HG03342 (cell line): ENCODE data around the gene CCL4.
"Not testable (repeated sequence)": the region's sequence is repeated elsewhere in the genome, so short reads cannot be mapped to it uniquely, and the experiment has no call there.

ENCODE experiments used
- ATAC-seq: cut with Tn5 transposase; IDR thresholded peaks from one replicate; pipeline ENCODE4 v1.9.1; 2021; ENCODE audit warnings: mild to moderate bottlenecking, moderate library complexity; ENCODE audit not compliant: unreplicated experiment

CCL4 gene

GRCh38 chr17:36087897-36088572 lies 15.6 kb upstream of the CCL4 start:
- ATAC-seq: not testable (repeated sequence)

DNA sequence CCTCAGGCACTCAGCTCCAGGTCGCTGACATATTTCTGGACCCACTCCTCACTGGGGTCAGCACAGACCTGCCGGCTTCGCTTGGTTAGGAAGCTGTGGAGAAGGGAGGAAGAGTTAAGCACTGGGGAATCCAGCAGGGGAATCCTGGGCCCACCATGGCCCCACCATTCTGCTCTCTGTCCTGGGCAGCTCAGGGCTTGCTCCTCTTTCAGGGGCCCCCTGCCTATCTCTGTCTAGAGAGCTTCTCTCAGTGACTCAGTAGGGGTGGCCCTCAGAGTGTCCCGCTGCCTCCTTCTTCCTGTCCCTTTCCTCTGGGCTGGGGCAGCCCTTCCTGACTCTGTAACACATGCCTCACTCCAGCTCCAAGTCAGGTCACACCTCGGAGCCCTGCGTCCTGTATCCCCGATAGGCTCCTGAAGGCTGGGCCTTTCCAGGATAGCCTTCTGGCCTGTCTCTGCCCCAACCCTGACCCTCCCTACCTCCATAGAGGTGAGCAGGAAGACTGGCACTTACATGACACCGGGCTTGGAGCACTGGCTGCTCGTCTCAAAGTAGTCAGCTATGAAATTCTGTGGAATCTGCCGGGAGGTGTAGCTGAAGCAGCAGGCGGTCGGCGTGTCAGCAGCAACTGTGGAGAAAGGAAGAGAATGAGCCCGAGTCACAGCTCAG lies 14.8 kb upstream of the CCL4 start:
- ATAC-seq: no peak

DNA sequence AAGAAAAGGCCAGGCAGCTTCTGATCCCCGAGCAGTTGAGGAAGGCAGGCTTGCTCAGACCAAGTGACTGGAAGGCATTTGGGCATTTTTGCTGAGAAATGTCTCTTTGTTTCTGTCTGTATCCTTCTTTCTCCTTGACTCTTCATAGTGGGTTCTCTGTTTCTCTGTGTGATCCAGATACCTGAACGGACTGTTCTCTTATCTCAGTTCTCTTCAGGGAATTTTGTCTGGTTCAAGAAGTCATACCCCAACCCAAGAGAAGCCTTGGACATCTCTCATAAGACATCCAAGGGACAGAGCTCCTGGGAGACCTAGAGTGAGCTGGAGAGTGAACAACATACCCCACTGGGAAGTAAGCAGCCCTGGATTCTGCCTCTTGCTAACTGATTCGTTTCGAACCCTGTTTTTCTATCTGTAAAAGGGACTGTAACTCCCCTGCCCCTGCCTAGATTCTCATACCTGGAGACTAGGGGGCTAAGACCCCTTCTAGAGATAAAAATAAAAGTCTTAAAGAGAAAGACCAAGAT lies 14.2 kb upstream of the CCL4 start:
- ATAC-seq: no peak

- peak; percentile 70 for ATAC-seq
Observed at GRCh38 chr17:36089888-36090836, 13.5 kb upstream of the CCL4 start, which contains the start of gene CCL3. Gene CCL3, minus strand, starts transcription at chr17:36090143. Its CDS starts 85 bp downstream, at chr17:36090058.

- no peak for ATAC-seq
Observed at GRCh38 chr17:36092230-36092629, 11.4 kb upstream of the CCL4 start.

- ATAC-seq: not testable (repeated sequence)
Observed at GRCh38 chr17:36092715-36093114, 10.9 kb upstream of the CCL4 start.

DNA sequence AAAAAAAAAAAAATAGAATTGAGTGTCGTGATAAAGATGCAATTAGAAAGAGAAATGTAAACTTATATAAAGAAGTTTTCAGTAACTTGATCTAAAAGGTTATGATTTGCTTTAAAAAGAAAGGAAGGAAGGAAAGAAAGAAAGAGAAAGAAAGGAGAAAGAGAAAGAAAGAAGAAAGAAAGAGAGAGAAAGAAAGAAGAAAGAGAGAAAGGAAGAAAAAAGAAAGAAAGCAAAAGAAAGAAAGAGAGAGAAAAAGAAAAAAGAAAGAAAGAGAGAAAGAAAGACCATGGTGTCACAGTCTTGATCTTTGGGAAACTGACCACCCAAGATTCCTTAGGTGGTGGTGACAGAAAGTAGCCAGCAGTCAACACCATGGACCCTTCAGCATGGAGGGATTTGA lies 9.4 kb upstream of the CCL4 start:
- ATAC-seq: no peak

- no peak for ATAC-seq
Observed at GRCh38 chr17:36094746-36095145, 8.9 kb upstream of the CCL4 start.

- no peak for ATAC-seq
Observed at GRCh38 chr17:36095992-36096391, 7.6 kb upstream of the CCL4 start.

DNA sequence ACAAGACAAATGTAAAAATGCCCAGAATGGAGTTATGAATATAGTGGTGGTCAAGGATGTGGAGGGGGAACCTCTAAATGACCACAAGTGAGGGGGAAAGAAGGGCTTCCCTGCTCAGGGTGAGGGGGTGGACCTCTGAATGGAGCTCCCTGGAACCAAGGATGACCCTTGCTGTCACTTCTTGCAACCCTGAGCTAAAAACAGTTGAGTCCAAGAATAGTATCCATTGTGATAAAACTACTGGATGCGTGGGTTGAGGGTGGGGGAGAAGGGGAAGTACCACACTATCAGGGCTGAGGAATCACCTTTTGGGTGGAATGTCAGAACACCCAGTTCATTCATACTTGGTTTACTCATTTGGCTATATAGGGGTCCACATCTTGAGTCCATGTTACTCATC lies 4.6 kb upstream of the CCL4 start:
- ATAC-seq: not testable (repeated sequence)

GRCh38 chr17:36104246-36104645 lies 619 bp downstream of the CCL4 start:
- not testable (repeated sequence) for ATAC-seq

GRCh38 chr17:36104701-36105181 lies 1.1 kb downstream of the CCL4 start:
- no peak for ATAC-seq

GRCh38 chr17:36105781-36106492 lies 2.3 kb downstream of the CCL4 start:
- no peak for ATAC-seq

DNA sequence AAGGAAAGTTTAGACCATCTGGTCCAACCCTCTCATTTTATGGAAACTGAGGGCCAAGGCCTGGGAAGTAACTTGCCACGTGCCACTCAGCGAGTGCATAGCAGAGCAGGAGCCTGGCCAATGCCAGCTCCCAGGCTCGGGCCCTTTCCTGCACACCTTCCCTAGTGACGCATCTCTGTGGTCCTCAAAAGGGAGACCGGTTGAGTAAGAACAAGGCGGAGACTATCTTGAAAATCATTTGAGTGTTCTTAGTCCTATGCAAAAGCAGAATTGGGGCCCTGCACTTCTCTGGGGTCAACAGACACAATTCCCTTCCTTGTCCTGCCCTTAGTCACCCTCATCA lies 2.8 kb downstream of the CCL4 start:
- no peak for ATAC-seq

DNA sequence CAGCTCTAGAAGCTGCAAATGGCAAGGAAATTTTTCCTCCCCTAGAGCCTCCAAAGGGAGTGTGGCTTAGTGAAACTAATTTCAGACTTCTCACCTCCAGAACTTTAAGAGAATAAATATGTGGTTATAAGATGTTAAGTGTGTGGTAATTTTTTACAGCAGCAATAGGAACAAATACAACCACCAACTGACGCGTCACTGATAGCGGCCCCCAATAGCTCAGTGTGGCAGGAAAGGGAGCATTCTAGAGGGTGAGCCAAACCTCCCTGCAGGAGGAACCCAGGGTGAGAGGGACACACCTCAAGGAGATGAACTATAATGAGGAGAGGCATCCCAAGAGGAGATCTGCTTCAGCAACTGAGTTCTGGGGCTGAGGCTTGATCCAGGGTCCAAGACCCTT lies 4.0 kb downstream of the CCL4 start:
- ATAC-seq: no peak

GRCh38 chr17:36108265-36108664 lies 4.6 kb downstream of the CCL4 start:
- ATAC-seq: not testable (repeated sequence)

GRCh38 chr17:36111068-36111490 lies 7.5 kb downstream of the CCL4 start:
- ATAC-seq: no peak

DNA sequence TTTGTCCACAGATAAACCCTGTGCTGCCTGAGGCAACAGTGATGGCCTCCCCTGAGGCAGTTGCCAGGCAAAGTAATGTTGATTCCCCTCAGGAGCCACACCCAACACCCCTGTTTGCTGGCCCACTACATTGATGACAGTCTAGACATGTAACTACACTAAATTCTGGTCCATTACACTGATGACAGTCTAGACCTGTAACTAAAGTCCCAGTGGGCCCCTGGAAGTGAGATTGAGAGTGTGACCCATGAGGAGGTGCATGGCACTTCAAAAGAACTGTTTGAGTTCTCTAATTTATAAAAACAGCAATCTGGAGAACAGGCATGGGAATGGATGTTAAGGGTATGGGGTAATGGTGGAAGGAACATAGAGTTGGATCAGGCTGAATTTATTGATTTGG lies 8.9 kb downstream of the CCL4 start:
- no peak for ATAC-seq

- not testable (repeated sequence) for ATAC-seq
Observed at GRCh38 chr17:36113131-36113530, 9.5 kb downstream of the CCL4 start.

DNA sequence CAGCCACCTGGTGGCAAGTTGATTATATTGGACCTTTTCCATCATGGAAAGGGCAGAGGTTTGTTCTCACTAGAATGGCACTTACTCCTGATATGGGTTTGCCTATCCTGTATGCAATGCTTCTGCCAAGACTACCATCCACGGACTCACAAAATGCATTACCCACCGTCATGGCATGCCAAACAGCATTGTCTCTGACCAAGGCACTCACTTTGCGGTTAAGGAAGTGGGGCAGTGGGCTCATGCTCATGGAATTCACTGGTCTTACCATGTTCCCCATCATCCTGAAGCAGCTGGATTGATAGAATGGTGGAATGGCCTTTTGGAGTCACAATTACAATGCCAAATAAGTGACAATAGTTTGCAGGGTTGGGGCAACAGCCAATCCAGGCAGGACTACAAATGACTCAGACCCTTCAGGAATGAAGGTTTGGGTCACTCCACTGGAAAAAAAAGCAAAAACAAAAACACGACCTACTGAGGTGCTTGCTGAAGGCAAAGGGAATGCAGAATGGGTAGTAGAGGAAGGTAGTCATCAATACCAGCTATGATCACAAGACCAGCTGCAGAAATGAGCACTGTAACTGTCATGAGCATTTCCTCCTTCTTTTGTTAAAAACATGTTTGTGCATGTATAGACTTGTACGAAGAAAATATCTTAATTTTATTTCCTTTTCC lies 11.5 kb downstream of the CCL4 start:
- ATAC-seq: not testable (repeated sequence)
